ENCODE results near the gene CTIF. TPM values are rescaled to one million over a fixed set of nuclear protein-coding genes. Genes with fewer than 3 reads are reported as not detected.

Gene CTIF
- total and polyA plus RNA-seq, 2 donors (not counting 1 experiment from before 2014, with no cell fraction given), result 27.2 to 28.1 TPM

DNA sequence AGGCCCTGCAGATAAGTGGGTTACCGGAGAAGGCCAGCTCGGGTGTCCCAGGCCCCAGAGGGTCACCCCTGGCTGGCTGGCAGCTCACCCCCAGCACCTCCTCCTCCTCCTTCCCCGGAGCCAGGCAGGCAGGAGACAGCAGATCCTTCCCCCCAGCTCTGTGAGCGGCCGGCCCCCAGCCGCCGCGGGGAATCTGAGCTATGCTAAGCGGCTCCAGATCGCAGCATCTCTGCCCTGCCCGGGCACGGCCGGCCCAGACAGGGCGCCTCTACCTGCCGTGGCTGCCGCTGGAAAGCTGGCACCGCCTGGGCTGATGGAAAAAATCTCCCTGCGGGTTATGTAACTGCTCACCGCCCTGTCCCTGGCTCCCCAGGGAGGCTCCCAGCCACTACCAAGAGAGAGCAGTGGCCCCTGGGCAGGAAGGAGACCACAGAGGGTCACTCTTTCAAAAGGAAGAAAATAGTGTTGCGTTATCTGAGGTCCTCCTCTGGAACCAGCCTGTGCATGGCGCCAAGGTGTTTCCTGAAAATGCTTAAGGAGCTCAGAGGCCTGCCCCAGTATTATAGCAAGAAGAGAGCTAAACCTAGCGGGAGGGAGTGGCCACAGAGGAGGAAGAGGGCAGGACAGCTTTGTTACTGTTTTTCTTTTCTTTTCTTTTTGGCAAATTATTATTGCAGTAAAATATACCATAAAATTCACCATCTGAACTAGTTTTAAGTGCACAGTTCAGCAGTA is 233.0 kb downstream of the CTIF start:
- H3K36me3 ChIP-seq (ENCODE audit: control insufficient read depth, insufficient read depth, low read length), result peaks cover 2% of the 10 kb centered on the region
- H3K9ac ChIP-seq (ENCODE audit: insufficient read depth, low read length), result no peak overlapping the region
- H3K27me3 ChIP-seq (ENCODE audit: control insufficient read depth, insufficient read depth, low read length), result no peaks in the 10 kb centered on the region
- TF ChIP-seq EZH2 (IDR thresholded peaks at IDR 0.05; ENCODE audit: low read length, missing control alignments), result no peak
- TF ChIP-seq, protein P1, sequence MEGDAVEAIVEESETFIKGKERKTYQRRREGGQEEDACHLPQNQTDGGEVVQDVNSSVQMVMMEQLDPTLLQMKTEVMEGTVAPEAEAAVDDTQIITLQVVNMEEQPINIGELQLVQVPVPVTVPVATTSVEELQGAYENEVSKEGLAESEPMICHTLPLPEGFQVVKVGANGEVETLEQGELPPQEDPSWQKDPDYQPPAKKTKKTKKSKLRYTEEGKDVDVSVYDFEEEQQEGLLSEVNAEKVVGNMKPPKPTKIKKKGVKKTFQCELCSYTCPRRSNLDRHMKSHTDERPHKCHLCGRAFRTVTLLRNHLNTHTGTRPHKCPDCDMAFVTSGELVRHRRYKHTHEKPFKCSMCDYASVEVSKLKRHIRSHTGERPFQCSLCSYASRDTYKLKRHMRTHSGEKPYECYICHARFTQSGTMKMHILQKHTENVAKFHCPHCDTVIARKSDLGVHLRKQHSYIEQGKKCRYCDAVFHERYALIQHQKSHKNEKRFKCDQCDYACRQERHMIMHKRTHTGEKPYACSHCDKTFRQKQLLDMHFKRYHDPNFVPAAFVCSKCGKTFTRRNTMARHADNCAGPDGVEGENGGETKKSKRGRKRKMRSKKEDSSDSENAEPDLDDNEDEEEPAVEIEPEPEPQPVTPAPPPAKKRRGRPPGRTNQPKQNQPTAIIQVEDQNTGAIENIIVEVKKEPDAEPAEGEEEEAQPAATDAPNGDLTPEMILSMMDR (conservative IDR thresholded peaks at IDR 0.05 in 1 of 2, IDR thresholded peaks at IDR 0.05 in 1 of 2; ENCODE audit: low read depth in 1 of 2, low read length in 2 of 2), result no peak
- no peaks in the 10 kb centered on the region for H3K9me3 ChIP-seq (ENCODE audit: control insufficient read depth, insufficient read depth, low read depth, low read length)
- H3K79me2 ChIP-seq (ENCODE audit: control insufficient read depth, insufficient read depth, low read length), result no peaks in the 10 kb centered on the region
- no peak overlapping the region for H3K27ac ChIP-seq (ENCODE audit: insufficient read depth, low read length)
- H2AFZ ChIP-seq (ENCODE audit: low read length), result no peak overlapping the region
- DNase-seq (ENCODE audit: low read depth in 2 of 2), result no peak
- H3K4me3 ChIP-seq (replicated peaks in 1 of 4; ENCODE audit: control extremely low read depth in 1 of 4, insufficient read depth in 1 of 4, low read depth in 3 of 4, low read length in 4 of 4), result no peak overlapping the region
- no peak overlapping the region for H3K4me2 ChIP-seq (ENCODE audit: extremely low read depth, insufficient read depth, low read length)
- H4K20me1 ChIP-seq (ENCODE audit: control insufficient read depth, extremely low read depth, insufficient read depth, low read length), result no peaks in the 10 kb centered on the region
- H3K4me1 ChIP-seq (ENCODE audit: control insufficient read depth, extremely low read depth, insufficient read depth, low read length), result peaks cover 5% of the 10 kb centered on the region

- H3K36me3 ChIP-seq (ENCODE audit: control insufficient read depth, insufficient read depth, low read length), result peaks cover 1% of the 10 kb centered on the region
- peaks cover 2% of the 10 kb centered on the region for H3K4me1 ChIP-seq (ENCODE audit: control insufficient read depth, extremely low read depth, insufficient read depth, low read length)
- H3K4me2 ChIP-seq (ENCODE audit: extremely low read depth, insufficient read depth, low read length), result no peak overlapping the region
- no peak overlapping the region for H2AFZ ChIP-seq (ENCODE audit: low read length)
- no peak overlapping the region for H3K4me3 ChIP-seq (replicated peaks in 1 of 4; ENCODE audit: control extremely low read depth in 1 of 4, insufficient read depth in 1 of 4, low read depth in 3 of 4, low read length in 4 of 4)
- no peaks in the 10 kb centered on the region for H4K20me1 ChIP-seq (ENCODE audit: control insufficient read depth, extremely low read depth, insufficient read depth, low read length)
- H3K9ac ChIP-seq (ENCODE audit: insufficient read depth, low read length), result no peak overlapping the region
- no peaks in the 10 kb centered on the region for H3K79me2 ChIP-seq (ENCODE audit: control insufficient read depth, insufficient read depth, low read length)
- H3K9me3 ChIP-seq (ENCODE audit: control insufficient read depth, insufficient read depth, low read depth, low read length), result no peaks in the 10 kb centered on the region
- TF ChIP-seq EZH2 (IDR thresholded peaks at IDR 0.05; ENCODE audit: low read length, missing control alignments), result no peak
- TF ChIP-seq, protein P1 (conservative IDR thresholded peaks at IDR 0.05 in 1 of 2, IDR thresholded peaks at IDR 0.05 in 1 of 2; ENCODE audit: low read depth in 1 of 2, low read length in 2 of 2), result no peak
- no peaks in the 10 kb centered on the region for H3K27me3 ChIP-seq (ENCODE audit: control insufficient read depth, insufficient read depth, low read length)
- no peak overlapping the region for H3K27ac ChIP-seq (ENCODE audit: insufficient read depth, low read length)
- DNase-seq (ENCODE audit: low read depth in 2 of 2), result no peak
Observed at GRCh38 chr18:48772457-48772856, 233.6 kb downstream of the CTIF start.

GRCh38 chr18:48773821-48774220 is 235.0 kb downstream of the CTIF start:
- H3K36me3 ChIP-seq (ENCODE audit: control insufficient read depth, insufficient read depth, low read length), result peaks cover 3% of the 10 kb centered on the region
- H3K27ac ChIP-seq (ENCODE audit: insufficient read depth, low read length), result no peak overlapping the region
- peaks cover 5% of the 10 kb centered on the region for H3K4me1 ChIP-seq (ENCODE audit: control insufficient read depth, extremely low read depth, insufficient read depth, low read length)
- no peaks in the 10 kb centered on the region for H3K79me2 ChIP-seq (ENCODE audit: control insufficient read depth, insufficient read depth, low read length)
- no peak overlapping the region for H2AFZ ChIP-seq (ENCODE audit: low read length)
- no peak overlapping the region for H3K4me2 ChIP-seq (ENCODE audit: extremely low read depth, insufficient read depth, low read length)
- no peaks in the 10 kb centered on the region for H4K20me1 ChIP-seq (ENCODE audit: control insufficient read depth, extremely low read depth, insufficient read depth, low read length)
- TF ChIP-seq, protein P1 (conservative IDR thresholded peaks at IDR 0.05 in 1 of 2, IDR thresholded peaks at IDR 0.05 in 1 of 2; ENCODE audit: low read depth in 1 of 2, low read length in 2 of 2), result no peak
- no peak for TF ChIP-seq EZH2 (IDR thresholded peaks at IDR 0.05; ENCODE audit: low read length, missing control alignments)
- H3K9me3 ChIP-seq (ENCODE audit: control insufficient read depth, insufficient read depth, low read depth, low read length), result no peaks in the 10 kb centered on the region
- no peak overlapping the region for H3K9ac ChIP-seq (ENCODE audit: insufficient read depth, low read length)
- no peak for DNase-seq (ENCODE audit: low read depth in 2 of 2)
- no peak overlapping the region for H3K4me3 ChIP-seq (replicated peaks in 1 of 4; ENCODE audit: control extremely low read depth in 1 of 4, insufficient read depth in 1 of 4, low read depth in 3 of 4, low read length in 4 of 4)
- H3K27me3 ChIP-seq (ENCODE audit: control insufficient read depth, insufficient read depth, low read length), result no peaks in the 10 kb centered on the region
